Stimulated activated naive CD8-positive, alpha-beta T cell treated with anti-CD3 and anti-CD28 coated beads, Interleukin-15, Interleukin-2, amounts not matched to agents 100 U/mL and 50 U/mL, for 24 hours (primary cell): ENCODE results near the gene CFAP20DC.
"Not testable (repeated sequence)": the region's sequence is repeated elsewhere in the genome, so short reads cannot be mapped to it uniquely, and the experiment has no call there.

Experiments
- ATAC-seq: fragments of 150-1000 bp; cut with Tn5 transposase; one replicate; pipeline ENCODE4 v1.10.0; 2021
- DNase-seq: peaks from one replicate; pipeline ENCODE4 v3.0.0; 2021

Gene CFAP20DC

GRCh38 chr3:58962816-58963215 is 87.0 kb downstream of the CFAP20DC start:
- ATAC-seq (no peak), DNase-seq (no peak)

GRCh38 chr3:58962040-58962651 is 87.7 kb downstream of the CFAP20DC start:
- ATAC-seq, result no peak

GRCh38 chr3:58955308-58955707 is 94.5 kb downstream of the CFAP20DC start:
- ATAC-seq, result no peak

More at GRCh38 chr3:58962040-58962651, 87.7 kb downstream of the CFAP20DC start:
- no peak for DNase-seq

GRCh38 chr3:58953288-58953687 is 96.5 kb downstream of the CFAP20DC start:
- DNase-seq, result no peak
- no peak for ATAC-seq

More at GRCh38 chr3:58955308-58955707, 94.5 kb downstream of the CFAP20DC start:
- no peak for DNase-seq

GRCh38 chr3:58952128-58952917 is 97.5 kb downstream of the CFAP20DC start:
- ATAC-seq, result no peak
- no peak for DNase-seq

- ATAC-seq, result no peak
- DNase-seq, result no peak
Measured at GRCh38 chr3:58948018-58948417, 101.8 kb downstream of the CFAP20DC start.

GRCh38 chr3:58946875-58947274 is 103.0 kb downstream of the CFAP20DC start:
- DNase-seq (no peak), ATAC-seq (no peak)

- no peak for ATAC-seq
Measured at GRCh38 chr3:58938057-58938456, 111.8 kb downstream of the CFAP20DC start.

GRCh38 chr3:58924578-58924977 is 125.2 kb downstream of the CFAP20DC start:
- DNase-seq (no peak), ATAC-seq (no peak)

More at GRCh38 chr3:58938057-58938456, 111.8 kb downstream of the CFAP20DC start:
- DNase-seq, result no peak

GRCh38 chr3:58900386-58900785 is 149.4 kb downstream of the CFAP20DC start:
- no peak for DNase-seq
- ATAC-seq, result no peak

GRCh38 chr3:58899953-58900298 is 149.9 kb downstream of the CFAP20DC start:
- DNase-seq (no peak), ATAC-seq (peak; percentile 47)

- ATAC-seq, result peak; percentile 94
- peak; percentile 73 for DNase-seq
Measured at GRCh38 chr3:58899159-58899952, 150.5 kb downstream of the CFAP20DC start.

GRCh38 chr3:58898513-58898912 is 151.3 kb downstream of the CFAP20DC start:
- ATAC-seq (no peak), DNase-seq (no peak)

- ATAC-seq (no peak), DNase-seq (no peak)
Measured at GRCh38 chr3:58897646-58898045, 152.2 kb downstream of the CFAP20DC start.

GRCh38 chr3:58895678-58896077 is 154.1 kb downstream of the CFAP20DC start:
- not testable (repeated sequence) for ATAC-seq, DNase-seq

GRCh38 chr3:58892526-58892925 is 157.3 kb downstream of the CFAP20DC start:
- not testable (repeated sequence) for ATAC-seq, DNase-seq

- ATAC-seq, result no peak
- no peak for DNase-seq
Measured at GRCh38 chr3:58888087-58888486, 161.7 kb downstream of the CFAP20DC start.

GRCh38 chr3:58884453-58884852 is 165.4 kb downstream of the CFAP20DC start:
- DNase-seq (no peak), ATAC-seq (no peak)

- DNase-seq (no peak), ATAC-seq (no peak)
Measured at GRCh38 chr3:58880182-58880581, 169.6 kb downstream of the CFAP20DC start.

- peak; percentile 9 for DNase-seq
- ATAC-seq, result peak; percentile 95
Measured at GRCh38 chr3:58874795-58875194, 175.0 kb downstream of the CFAP20DC start.

GRCh38 chr3:58874248-58874741 is 175.5 kb downstream of the CFAP20DC start:
- peak; percentile 41 for ATAC-seq
- no peak for DNase-seq

- DNase-seq, result no peak
Measured at GRCh38 chr3:58868097-58868779, 181.6 kb downstream of the CFAP20DC start.

More at GRCh38 chr3:58868097-58868779, 181.6 kb downstream of the CFAP20DC start:
- no peak for ATAC-seq
